Measurements from ENCODE around the gene GLDN.

- TF ChIP-seq POLR2A (IDR thresholded peaks at IDR 0.05) (no peak), POLR2AphosphoS5 (IDR thresholded peaks at IDR 0.05) (no peak)
These were observed 28.4 kb upstream of the GLDN start for GRCh38 chr15:51313074-51313393.

Data from prostate gland (tissue), 1 donor.